ENCODE data around the gene WDFY4. TPM values are rescaled to one million over a fixed set of nuclear protein-coding genes. Genes with fewer than 3 reads are reported as not detected.

Gene WDFY4
- total RNA-seq, 1 experiment from 2014 or later: not detected

DNA sequence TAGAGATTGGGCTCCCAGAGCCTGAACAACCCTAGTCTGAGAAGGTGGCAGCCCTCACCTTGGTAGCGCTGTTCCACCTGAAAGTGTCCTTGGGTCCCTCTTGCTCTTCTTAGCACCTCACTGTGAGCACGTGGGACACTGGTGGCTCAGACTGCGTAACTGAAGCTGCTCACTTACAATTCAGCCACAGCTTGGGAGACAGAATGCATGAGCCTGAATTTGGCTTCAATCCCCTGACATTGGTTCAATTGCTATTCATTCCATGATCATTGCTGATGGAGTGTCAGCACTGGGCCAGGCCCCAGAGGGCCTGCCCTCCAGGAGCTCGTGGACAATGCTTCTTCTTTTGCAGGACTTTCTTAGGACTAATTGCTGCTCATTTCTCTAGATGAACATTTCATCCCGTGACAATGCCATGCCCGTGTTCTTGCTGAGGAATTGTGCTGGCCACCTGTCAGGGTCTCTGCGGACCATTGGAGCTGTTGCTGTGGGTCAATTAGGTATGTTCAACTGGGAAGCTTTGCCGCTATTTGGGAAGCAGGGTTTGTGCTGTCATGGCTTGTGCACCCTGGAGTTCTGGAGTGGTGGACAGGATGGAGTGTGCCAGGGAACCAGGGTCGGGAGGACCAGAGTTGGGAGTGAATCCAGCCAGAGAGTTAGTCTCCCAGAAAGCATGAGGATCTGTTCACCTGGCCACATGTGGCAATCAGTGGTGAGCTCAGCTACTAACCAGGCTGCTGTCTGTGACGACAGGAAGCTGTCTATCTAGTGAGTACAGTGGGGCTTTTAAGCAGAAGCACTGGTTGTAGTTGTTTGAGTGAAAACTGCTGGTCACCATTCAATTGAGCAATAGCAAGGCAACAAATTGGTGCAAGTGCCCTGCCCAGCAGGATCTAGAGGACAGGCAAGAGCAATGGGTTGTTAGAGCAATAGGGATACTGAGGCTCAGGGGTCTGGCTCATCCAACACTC is 105.1 kb downstream of the WDFY4 start:
- H3K27me3 Mint-ChIP-seq (ENCODE audit: low read depth): peaks cover 19% of the 10 kb centered on the region
- H3K18ac ChIP-seq (ENCODE audit: insufficient read length, low read depth, low read length): no peak overlapping the region
- no peak overlapping the region for H3K9ac ChIP-seq (ENCODE audit: extremely low read depth, insufficient read length, low read length)
- WGBS (ENCODE audit: extremely low coverage, insufficient read length, low lambda C conversion rate): no CpG with 5 or more reads among the region's 10 CpGs
- H2AFZ ChIP-seq (ENCODE audit: low read length): no peak overlapping the region
- no peak overlapping the region for H3K56ac ChIP-seq (ENCODE audit: insufficient read length, low read depth, low read length)
- no peak overlapping the region for H2BK5ac ChIP-seq (ENCODE audit: insufficient read length, low read length)
- H3K23me2 ChIP-seq (ENCODE audit: insufficient read length, low read depth, low read length, poor library complexity, severe bottlenecking): no peaks in the 10 kb centered on the region
- no peak overlapping the region for H2BK20ac ChIP-seq (ENCODE audit: low read depth, low read length, poor library complexity, severe bottlenecking)
- no peaks in the 10 kb centered on the region for H3K36me3 Mint-ChIP-seq (ENCODE audit: insufficient read depth in 1 of 3, low read depth in 3 of 3)
- H3K4ac ChIP-seq (ENCODE audit: low read depth, low read length): no peak overlapping the region
- H3K27ac ChIP-seq (ENCODE audit: insufficient read length, low read depth, low read length): no peak overlapping the region
- 0 out of 7 replicates have a peak overlapping the region, but pooled peaks of 1 of the 3 experiments have one; percentile 24 for H3K27ac Mint-ChIP-seq
- H3K9me3 Mint-ChIP-seq: no peaks in the 10 kb centered on the region
- no peak overlapping the region for H3K14ac ChIP-seq (ENCODE audit: insufficient read depth, low read length)
- H2AK5ac ChIP-seq (ENCODE audit: insufficient read length, low read length): no peak overlapping the region
- H4K20me1 ChIP-seq (ENCODE audit: control insufficient read depth, insufficient read depth, insufficient read length): no peaks in the 10 kb centered on the region
- no peak for DNase-seq
- H4K91ac ChIP-seq (ENCODE audit: insufficient read length, low read depth, low read length): no peak overlapping the region
- H3K4me2 ChIP-seq (ENCODE audit: insufficient read depth, insufficient read length, low read length): no peak overlapping the region
- H3K9me3 ChIP-seq (ENCODE audit: control insufficient read depth, low read depth, low read length): no peaks in the 10 kb centered on the region
- H3K79me1 ChIP-seq (ENCODE audit: insufficient read depth, low read depth, low read length, poor library complexity, severe bottlenecking): no peaks in the 10 kb centered on the region
- H3K4me1 Mint-ChIP-seq: no peaks in the 10 kb centered on the region
- H2BK120ac ChIP-seq (ENCODE audit: low read depth, low read length, poor library complexity, severe bottlenecking): no peak overlapping the region
- no peak overlapping the region for H3T11ph ChIP-seq (ENCODE audit: low read length)
- H4K5ac ChIP-seq (ENCODE audit: insufficient read length, low read depth, low read length): no peak overlapping the region
- no peaks in the 10 kb centered on the region for H3K79me2 ChIP-seq (ENCODE audit: insufficient read depth, low read length)
- H3K4me3 Mint-ChIP-seq: no peak overlapping the region
- H2BK12ac ChIP-seq (ENCODE audit: insufficient read length, low read depth, low read length): no peak overlapping the region
- H3K23ac ChIP-seq (ENCODE audit: insufficient read length, low read depth, low read length): no peak overlapping the region
- H4K8ac ChIP-seq (replicated peaks; ENCODE audit: insufficient read length, low read depth, low read length): no peak overlapping the region
- H2BK15ac ChIP-seq (ENCODE audit: low read depth, low read length): no peak overlapping the region
- 0 out of 2 replicates have a peak, but pooled peaks cover 2% of the 10 kb centered on the region for H3K27me3 ChIP-seq (ENCODE audit: insufficient read depth, low read length)
- TF ChIP-seq, protein P1, sequence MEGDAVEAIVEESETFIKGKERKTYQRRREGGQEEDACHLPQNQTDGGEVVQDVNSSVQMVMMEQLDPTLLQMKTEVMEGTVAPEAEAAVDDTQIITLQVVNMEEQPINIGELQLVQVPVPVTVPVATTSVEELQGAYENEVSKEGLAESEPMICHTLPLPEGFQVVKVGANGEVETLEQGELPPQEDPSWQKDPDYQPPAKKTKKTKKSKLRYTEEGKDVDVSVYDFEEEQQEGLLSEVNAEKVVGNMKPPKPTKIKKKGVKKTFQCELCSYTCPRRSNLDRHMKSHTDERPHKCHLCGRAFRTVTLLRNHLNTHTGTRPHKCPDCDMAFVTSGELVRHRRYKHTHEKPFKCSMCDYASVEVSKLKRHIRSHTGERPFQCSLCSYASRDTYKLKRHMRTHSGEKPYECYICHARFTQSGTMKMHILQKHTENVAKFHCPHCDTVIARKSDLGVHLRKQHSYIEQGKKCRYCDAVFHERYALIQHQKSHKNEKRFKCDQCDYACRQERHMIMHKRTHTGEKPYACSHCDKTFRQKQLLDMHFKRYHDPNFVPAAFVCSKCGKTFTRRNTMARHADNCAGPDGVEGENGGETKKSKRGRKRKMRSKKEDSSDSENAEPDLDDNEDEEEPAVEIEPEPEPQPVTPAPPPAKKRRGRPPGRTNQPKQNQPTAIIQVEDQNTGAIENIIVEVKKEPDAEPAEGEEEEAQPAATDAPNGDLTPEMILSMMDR (conservative IDR thresholded peaks at IDR 0.05): no peak
- no peaks in the 10 kb centered on the region for H3K4me1 ChIP-seq (ENCODE audit: insufficient read depth, low read length)

Data from H9 (cell line).